ENCODE measurements around the gene NFX1.
"Not testable (repeated sequence)": the region's sequence is repeated elsewhere in the genome, so short reads cannot be mapped to it uniquely, and the experiment has no call there.

NFX1 gene

GRCh38 chr9:33348998-33349397 is 58.7 kb downstream of the NFX1 start:
- H3K4me3 ChIP-seq (ENCODE audit: low read length in 2 of 2), result no peak overlapping the region
- H3K36me3 ChIP-seq (ENCODE audit: control insufficient read depth in 2 of 2, insufficient read depth in 2 of 2, low read length in 2 of 2), result peaks cover 39 to 53% of the 10 kb centered on the region in 2 donors
- no peaks in the 10 kb centered on the region for H3K27me3 ChIP-seq (ENCODE audit: control insufficient read depth in 2 of 2, insufficient read depth in 2 of 2, low read length in 2 of 2)
- peaks cover 0 to 2% of the 10 kb centered on the region in 2 donors for H3K4me1 ChIP-seq (ENCODE audit: control insufficient read depth in 2 of 2, insufficient read depth in 2 of 2, low read length in 2 of 2)
- H3K27ac ChIP-seq (ENCODE audit: low read depth in 2 of 2, low read length in 2 of 2), result no peak overlapping the region
- H3K9ac ChIP-seq (ENCODE audit: low read depth in 1 of 2, low read length in 2 of 2), result no peak overlapping the region
- no peaks in the 10 kb centered on the region for H3K9me3 ChIP-seq (ENCODE audit: control insufficient read depth in 2 of 2, low read length in 2 of 2)

- Histone ChIP-seq H3K4me1 (ENCODE audit: control insufficient read depth in 2 of 2, insufficient read depth in 2 of 2, low read length in 2 of 2) (peaks cover 0 to 2% of the 10 kb centered on the region in 2 donors), H3K9me3 (ENCODE audit: control insufficient read depth in 2 of 2, low read length in 2 of 2) (no peaks in the 10 kb centered on the region), H3K27me3 (ENCODE audit: control insufficient read depth in 2 of 2, insufficient read depth in 2 of 2, low read length in 2 of 2) (no peaks in the 10 kb centered on the region), H3K4me3 (ENCODE audit: low read length in 2 of 2) (no peak overlapping the region), H3K27ac (ENCODE audit: low read depth in 2 of 2, low read length in 2 of 2) (no peak overlapping the region), H3K36me3 (ENCODE audit: control insufficient read depth in 2 of 2, insufficient read depth in 2 of 2, low read length in 2 of 2) (peaks cover 38 to 51% of the 10 kb centered on the region in 2 donors), H3K9ac (ENCODE audit: low read depth in 1 of 2, low read length in 2 of 2) (no peak overlapping the region)
Measured at GRCh38 chr9:33349743-33350142, 59.4 kb downstream of the NFX1 start.

- H3K4me1 ChIP-seq (ENCODE audit: control insufficient read depth in 2 of 2, insufficient read depth in 2 of 2, low read length in 2 of 2), result peaks cover 0 to 2% of the 10 kb centered on the region in 2 donors
- no peak overlapping the region for H3K27ac ChIP-seq (ENCODE audit: low read depth in 2 of 2, low read length in 2 of 2)
- peaks cover 38 to 51% of the 10 kb centered on the region in 2 donors for H3K36me3 ChIP-seq (ENCODE audit: control insufficient read depth in 2 of 2, insufficient read depth in 2 of 2, low read length in 2 of 2)
Measured at GRCh38 chr9:33350310-33350709, 60.0 kb downstream of the NFX1 start.

GRCh38 chr9:33351547-33351946 is 61.2 kb downstream of the NFX1 start:
- no peak overlapping the region for H3K4me3 ChIP-seq (ENCODE audit: low read length in 2 of 2)
- no peak overlapping the region for H3K27ac ChIP-seq (ENCODE audit: low read depth in 2 of 2, low read length in 2 of 2)
- no peaks in the 10 kb centered on the region for H3K9me3 ChIP-seq (ENCODE audit: control insufficient read depth in 2 of 2, low read length in 2 of 2)
- peaks cover 34 to 41% of the 10 kb centered on the region in 2 donors for H3K36me3 ChIP-seq (ENCODE audit: control insufficient read depth in 2 of 2, insufficient read depth in 2 of 2, low read length in 2 of 2)
- H3K9ac ChIP-seq (ENCODE audit: low read depth in 1 of 2, low read length in 2 of 2), result no peak overlapping the region
- peaks cover 0 to 2% of the 10 kb centered on the region in 2 donors for H3K4me1 ChIP-seq (ENCODE audit: control insufficient read depth in 2 of 2, insufficient read depth in 2 of 2, low read length in 2 of 2)
- no peaks in the 10 kb centered on the region for H3K27me3 ChIP-seq (ENCODE audit: control insufficient read depth in 2 of 2, insufficient read depth in 2 of 2, low read length in 2 of 2)

More at GRCh38 chr9:33350310-33350709, 60.0 kb downstream of the NFX1 start:
- no peak overlapping the region for H3K4me3 ChIP-seq (ENCODE audit: low read length in 2 of 2)
- H3K27me3 ChIP-seq (ENCODE audit: control insufficient read depth in 2 of 2, insufficient read depth in 2 of 2, low read length in 2 of 2), result no peaks in the 10 kb centered on the region
- H3K9ac ChIP-seq (ENCODE audit: low read depth in 1 of 2, low read length in 2 of 2), result no peak overlapping the region
- H3K9me3 ChIP-seq (ENCODE audit: control insufficient read depth in 2 of 2, low read length in 2 of 2), result no peaks in the 10 kb centered on the region

GRCh38 chr9:33354651-33355211 is 64.4 kb downstream of the NFX1 start:
- H3K9me3 ChIP-seq (ENCODE audit: control insufficient read depth in 2 of 2, low read length in 2 of 2), result no peaks in the 10 kb centered on the region
- H3K36me3 ChIP-seq (ENCODE audit: control insufficient read depth in 2 of 2, insufficient read depth in 2 of 2, low read length in 2 of 2), result peaks cover 7 to 12% of the 10 kb centered on the region in 2 donors
- H3K4me3 ChIP-seq (ENCODE audit: low read length in 2 of 2), result no peak overlapping the region
- no peak overlapping the region for H3K27ac ChIP-seq (ENCODE audit: low read depth in 2 of 2, low read length in 2 of 2)
- no peak overlapping the region for H3K9ac ChIP-seq (ENCODE audit: low read depth in 1 of 2, low read length in 2 of 2)
- no peaks in the 10 kb centered on the region for H3K27me3 ChIP-seq (ENCODE audit: control insufficient read depth in 2 of 2, insufficient read depth in 2 of 2, low read length in 2 of 2)
- H3K4me1 ChIP-seq (ENCODE audit: control insufficient read depth in 2 of 2, insufficient read depth in 2 of 2, low read length in 2 of 2), result peaks cover 0 to 2% of the 10 kb centered on the region in 2 donors

- Histone ChIP-seq H3K9ac (ENCODE audit: low read depth in 1 of 2, low read length in 2 of 2) (no peak overlapping the region), H3K4me3 (ENCODE audit: low read length in 2 of 2) (no peak overlapping the region), H3K4me1 (ENCODE audit: control insufficient read depth in 2 of 2, insufficient read depth in 2 of 2, low read length in 2 of 2) (no peaks in the 10 kb centered on the region), H3K27me3 (ENCODE audit: control insufficient read depth in 2 of 2, insufficient read depth in 2 of 2, low read length in 2 of 2) (no peaks in the 10 kb centered on the region), H3K27ac (ENCODE audit: low read depth in 2 of 2, low read length in 2 of 2) (no peak overlapping the region), H3K36me3 (ENCODE audit: control insufficient read depth in 2 of 2, insufficient read depth in 2 of 2, low read length in 2 of 2) (peaks cover 11 to 13% of the 10 kb centered on the region in 2 donors), H3K9me3 (ENCODE audit: control insufficient read depth in 2 of 2, low read length in 2 of 2) (no peaks in the 10 kb centered on the region)
Measured at GRCh38 chr9:33355933-33356332, 65.6 kb downstream of the NFX1 start.

- H3K36me3 ChIP-seq (ENCODE audit: control insufficient read depth in 2 of 2, insufficient read depth in 2 of 2, low read length in 2 of 2), result peaks cover 9 to 11% of the 10 kb centered on the region in 2 donors
- H3K27me3 ChIP-seq (ENCODE audit: control insufficient read depth in 2 of 2, insufficient read depth in 2 of 2, low read length in 2 of 2); H3K4me1 ChIP-seq (ENCODE audit: control insufficient read depth in 2 of 2, insufficient read depth in 2 of 2, low read length in 2 of 2); H3K4me3 ChIP-seq (ENCODE audit: low read length in 2 of 2); H3K9ac ChIP-seq (ENCODE audit: low read depth in 1 of 2, low read length in 2 of 2); H3K27ac ChIP-seq (ENCODE audit: low read depth in 2 of 2, low read length in 2 of 2); H3K9me3 ChIP-seq (ENCODE audit: control insufficient read depth in 2 of 2, low read length in 2 of 2): not testable (repeated sequence)
Measured at GRCh38 chr9:33358641-33359040, 68.3 kb downstream of the NFX1 start.

- Histone ChIP-seq H3K27me3 (ENCODE audit: control insufficient read depth in 2 of 2, insufficient read depth in 2 of 2, low read length in 2 of 2) (no peaks in the 10 kb centered on the region), H3K9ac (ENCODE audit: low read depth in 1 of 2, low read length in 2 of 2) (no peak overlapping the region), H3K4me3 (ENCODE audit: low read length in 2 of 2) (no peak overlapping the region), H3K36me3 (ENCODE audit: control insufficient read depth in 2 of 2, insufficient read depth in 2 of 2, low read length in 2 of 2) (peaks cover 45 to 49% of the 10 kb centered on the region in 2 donors), H3K27ac (ENCODE audit: low read depth in 2 of 2, low read length in 2 of 2) (no peak overlapping the region), H3K9me3 (ENCODE audit: control insufficient read depth in 2 of 2, low read length in 2 of 2) (no peaks in the 10 kb centered on the region), H3K4me1 (ENCODE audit: control insufficient read depth in 2 of 2, insufficient read depth in 2 of 2, low read length in 2 of 2) (no peaks in the 10 kb centered on the region)
Measured at GRCh38 chr9:33364127-33364526, 73.8 kb downstream of the NFX1 start.

- not testable (repeated sequence) for H3K9ac ChIP-seq (ENCODE audit: low read depth in 1 of 2, low read length in 2 of 2); H3K4me1 ChIP-seq (ENCODE audit: control insufficient read depth in 2 of 2, insufficient read depth in 2 of 2, low read length in 2 of 2); H3K4me3 ChIP-seq (ENCODE audit: low read length in 2 of 2); H3K27ac ChIP-seq (ENCODE audit: low read depth in 2 of 2, low read length in 2 of 2); H3K27me3 ChIP-seq (ENCODE audit: control insufficient read depth in 2 of 2, insufficient read depth in 2 of 2, low read length in 2 of 2); H3K9me3 ChIP-seq (ENCODE audit: control insufficient read depth in 2 of 2, low read length in 2 of 2)
- peaks cover 47 to 52% of the 10 kb centered on the region in 2 donors for H3K36me3 ChIP-seq (ENCODE audit: control insufficient read depth in 2 of 2, insufficient read depth in 2 of 2, low read length in 2 of 2)
Measured at GRCh38 chr9:33364814-33365213, 74.5 kb downstream of the NFX1 start.

GRCh38 chr9:33366979-33367480 is 76.7 kb downstream of the NFX1 start:
- no peaks in the 10 kb centered on the region for H3K4me1 ChIP-seq (ENCODE audit: control insufficient read depth in 2 of 2, insufficient read depth in 2 of 2, low read length in 2 of 2)

More at GRCh38 chr9:33366979-33367480, 76.7 kb downstream of the NFX1 start:
- Histone ChIP-seq H3K36me3 (ENCODE audit: control insufficient read depth in 2 of 2, insufficient read depth in 2 of 2, low read length in 2 of 2) (peaks cover 65 to 69% of the 10 kb centered on the region in 2 donors), H3K4me3 (ENCODE audit: low read length in 2 of 2) (no peak overlapping the region), H3K9ac (ENCODE audit: low read depth in 1 of 2, low read length in 2 of 2) (no peak overlapping the region), H3K27ac (ENCODE audit: low read depth in 2 of 2, low read length in 2 of 2) (no peak overlapping the region), H3K9me3 (ENCODE audit: control insufficient read depth in 2 of 2, low read length in 2 of 2) (no peaks in the 10 kb centered on the region), H3K27me3 (ENCODE audit: control insufficient read depth in 2 of 2, insufficient read depth in 2 of 2, low read length in 2 of 2) (no peaks in the 10 kb centered on the region)

Data from mucosa of rectum (tissue), 2 donors.